PFSK-1 (cell line): ENCODE data around the gene DOCK8.

ENCODE experiments used
- FOXP2 ChIP-seq: optimal IDR thresholded peaks from 2 replicates; pipeline ENCODE3; 2011; ENCODE audit warnings: borderline replicate concordance, control low read depth, inconsistent platforms; ENCODE audit not compliant: insufficient read depth; ENCODE audit errors: extremely low read length, extremely low read depth
- POLR2AphosphoS5 ChIP-seq: IDR thresholded peaks from 2 replicates; pipeline ENCODE4 v1.6.1; 2012; ENCODE audit warnings: low read depth, mild to moderate bottlenecking, control low read depth, low read length, moderate library complexity
- SIN3A ChIP-seq: IDR thresholded peaks from 2 replicates; pipeline ENCODE4 v1.6.1; 2012; ENCODE audit warnings: mild to moderate bottlenecking, low read length, moderate library complexity, borderline replicate concordance; ENCODE audit not compliant: insufficient read depth
- TAF1 ChIP-seq: IDR thresholded peaks from 2 replicates; pipeline ENCODE4 v1.6.1; 2012; ENCODE audit warnings: low read length, control low read depth, borderline replicate concordance; ENCODE audit not compliant: insufficient read depth
- TF ChIP-seq, protein P1 (sequence below), 2 experiments: IDR thresholded peaks; 2 replicates each; pipeline versions ENCODE4 v1.6.1 to v1.8.0; 2011 to 2012; ENCODE audit warnings: low read depth in 2 of 2, low read length in 2 of 2, control low read depth in 1 of 2, inconsistent platforms in 1 of 2, mild to moderate bottlenecking in 1 of 2, moderate library complexity in 1 of 2; ENCODE audit not compliant: insufficient read depth in 1 of 2

DOCK8 gene

GRCh38 chr9:421896-422295 is 207.2 kb downstream of the DOCK8 start:
- TF ChIP-seq SIN3A, result no peak
- no peak for TF ChIP-seq FOXP2
- TF ChIP-seq, protein P1, sequence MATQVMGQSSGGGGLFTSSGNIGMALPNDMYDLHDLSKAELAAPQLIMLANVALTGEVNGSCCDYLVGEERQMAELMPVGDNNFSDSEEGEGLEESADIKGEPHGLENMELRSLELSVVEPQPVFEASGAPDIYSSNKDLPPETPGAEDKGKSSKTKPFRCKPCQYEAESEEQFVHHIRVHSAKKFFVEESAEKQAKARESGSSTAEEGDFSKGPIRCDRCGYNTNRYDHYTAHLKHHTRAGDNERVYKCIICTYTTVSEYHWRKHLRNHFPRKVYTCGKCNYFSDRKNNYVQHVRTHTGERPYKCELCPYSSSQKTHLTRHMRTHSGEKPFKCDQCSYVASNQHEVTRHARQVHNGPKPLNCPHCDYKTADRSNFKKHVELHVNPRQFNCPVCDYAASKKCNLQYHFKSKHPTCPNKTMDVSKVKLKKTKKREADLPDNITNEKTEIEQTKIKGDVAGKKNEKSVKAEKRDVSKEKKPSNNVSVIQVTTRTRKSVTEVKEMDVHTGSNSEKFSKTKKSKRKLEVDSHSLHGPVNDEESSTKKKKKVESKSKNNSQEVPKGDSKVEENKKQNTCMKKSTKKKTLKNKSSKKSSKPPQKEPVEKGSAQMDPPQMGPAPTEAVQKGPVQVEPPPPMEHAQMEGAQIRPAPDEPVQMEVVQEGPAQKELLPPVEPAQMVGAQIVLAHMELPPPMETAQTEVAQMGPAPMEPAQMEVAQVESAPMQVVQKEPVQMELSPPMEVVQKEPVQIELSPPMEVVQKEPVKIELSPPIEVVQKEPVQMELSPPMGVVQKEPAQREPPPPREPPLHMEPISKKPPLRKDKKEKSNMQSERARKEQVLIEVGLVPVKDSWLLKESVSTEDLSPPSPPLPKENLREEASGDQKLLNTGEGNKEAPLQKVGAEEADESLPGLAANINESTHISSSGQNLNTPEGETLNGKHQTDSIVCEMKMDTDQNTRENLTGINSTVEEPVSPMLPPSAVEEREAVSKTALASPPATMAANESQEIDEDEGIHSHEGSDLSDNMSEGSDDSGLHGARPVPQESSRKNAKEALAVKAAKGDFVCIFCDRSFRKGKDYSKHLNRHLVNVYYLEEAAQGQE (IDR thresholded peaks at IDR 0.05; ENCODE audit: insufficient read depth in 1 of 2, low read depth in 2 of 2, low read length in 2 of 2), result no peak
- TF ChIP-seq TAF1, result no peak
- TF ChIP-seq POLR2AphosphoS5, result no peak

DNA sequence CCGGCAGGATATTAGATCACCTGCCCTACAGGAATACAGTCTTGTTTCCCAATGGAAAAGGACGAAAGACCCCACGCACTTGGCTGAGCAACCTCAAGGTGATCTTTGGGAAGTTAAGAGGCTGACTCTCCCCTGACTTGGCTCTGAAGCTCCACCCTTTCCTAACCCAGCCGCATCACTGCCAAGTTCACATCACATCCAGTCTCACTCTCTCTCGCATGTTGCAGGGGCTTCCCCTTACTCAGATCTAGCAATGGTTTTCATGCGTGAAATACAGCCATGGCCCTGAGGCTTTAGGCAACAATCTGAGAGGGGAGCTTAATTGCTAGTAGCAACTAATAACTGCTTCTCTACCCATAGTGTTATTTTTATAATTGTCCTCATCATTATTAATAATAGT is 211.6 kb downstream of the DOCK8 start:
- TF ChIP-seq TAF1 (no peak), SIN3A (no peak), FOXP2 (no peak), POLR2AphosphoS5 (no peak)
- TF ChIP-seq, protein P1 (IDR thresholded peaks at IDR 0.05; ENCODE audit: insufficient read depth in 1 of 2, low read depth in 2 of 2, low read length in 2 of 2), result no peak

DNA sequence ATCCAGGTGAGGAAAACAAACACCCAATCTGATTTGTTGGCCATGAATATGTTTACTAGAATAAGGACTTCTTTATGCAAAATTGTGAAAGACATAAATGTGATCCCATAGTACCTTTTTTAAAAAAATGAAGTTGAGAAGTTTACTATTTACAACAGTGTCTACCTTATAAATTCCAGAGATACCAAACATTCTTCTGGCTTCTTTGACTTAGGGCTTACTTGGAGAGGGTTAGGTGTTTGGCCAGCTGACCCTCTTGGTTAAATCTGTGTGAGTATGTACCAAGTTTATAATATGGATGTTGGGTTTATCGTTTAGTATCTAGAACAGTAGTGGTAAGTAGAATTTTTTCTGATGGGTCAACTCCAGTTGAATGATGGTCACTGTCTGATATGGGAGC is 212.3 kb downstream of the DOCK8 start:
- TF ChIP-seq SIN3A, result no peak
- no peak for TF ChIP-seq TAF1
- TF ChIP-seq FOXP2, result no peak
- TF ChIP-seq, protein P1 (IDR thresholded peaks at IDR 0.05; ENCODE audit: insufficient read depth in 1 of 2, low read depth in 2 of 2, low read length in 2 of 2), result no peak
- no peak for TF ChIP-seq POLR2AphosphoS5

DNA sequence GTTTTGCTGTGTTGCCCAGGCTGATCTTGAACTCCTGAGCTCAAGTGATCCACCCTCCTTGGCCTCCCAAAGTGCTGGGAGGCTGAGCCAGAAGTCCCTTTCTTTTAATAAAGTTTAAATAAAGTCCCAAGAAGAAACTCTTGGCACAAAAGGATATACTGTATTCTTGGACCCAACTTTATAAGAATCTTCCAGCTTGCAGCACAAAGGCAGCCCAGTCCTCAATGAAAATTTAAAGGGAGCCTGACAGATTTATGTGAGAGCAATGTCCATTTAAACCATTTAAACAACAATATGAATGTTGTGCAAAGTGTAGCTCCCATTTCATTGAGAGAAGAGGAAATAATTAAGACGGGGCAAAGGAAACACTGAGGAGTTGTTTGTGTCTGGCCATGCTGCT is 217.0 kb downstream of the DOCK8 start:
- TF ChIP-seq FOXP2, result no peak
- no peak for TF ChIP-seq POLR2AphosphoS5
- TF ChIP-seq SIN3A, result no peak
- TF ChIP-seq, protein P1 (IDR thresholded peaks at IDR 0.05; ENCODE audit: insufficient read depth in 1 of 2, low read depth in 2 of 2, low read length in 2 of 2), result no peak
- no peak for TF ChIP-seq TAF1

DNA sequence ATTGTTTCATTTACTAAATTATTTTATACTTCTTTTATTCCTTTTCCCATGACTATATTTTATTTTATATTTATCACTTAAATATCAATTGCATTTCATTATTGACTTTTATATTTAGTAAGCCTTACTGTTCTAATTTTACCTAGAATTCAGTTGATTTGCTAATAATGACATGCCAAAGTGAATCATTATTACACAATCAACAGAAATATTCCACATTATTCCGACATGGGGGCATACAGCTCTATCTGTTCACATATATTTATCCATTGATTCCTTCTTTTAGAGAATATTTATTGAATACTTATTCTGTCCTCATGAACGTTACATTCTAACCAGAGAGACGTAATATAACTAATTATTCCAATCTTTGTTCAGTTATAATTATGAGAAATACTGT is 221.8 kb downstream of the DOCK8 start:
- TF ChIP-seq SIN3A, result no peak
- no peak for TF ChIP-seq TAF1
- no peak for TF ChIP-seq POLR2AphosphoS5
- TF ChIP-seq, protein P1 (IDR thresholded peaks at IDR 0.05; ENCODE audit: insufficient read depth in 1 of 2, low read depth in 2 of 2, low read length in 2 of 2), result no peak
- TF ChIP-seq FOXP2, result no peak
